ENCODE results near the gene SCUBE2. TPM values are rescaled to one million over a fixed set of nuclear protein-coding genes. Genes with fewer than 3 reads are reported as not detected.

SCUBE2 gene
- total RNA-seq, 1 experiment from 2014 or later: 1.9 TPM

- DNase-seq (ENCODE audit: low spot score): no peak
- POLR2A ChIA-PET: no interaction called here
- H3K4me3 Mint-ChIP-seq: no peak overlapping the region
- H3K27ac Mint-ChIP-seq: no peak overlapping the region
- TF ChIP-seq GTF2I (CRISPR knock-in tag; conservative IDR thresholded peaks at IDR 0.05): no peak
- no peak for TF ChIP-seq ZNF317 (CRISPR knock-in tag; IDR thresholded peaks at IDR 0.05; ENCODE audit: borderline replicate concordance, low read depth)
- TF ChIP-seq ZNF416 (CRISPR knock-in tag; IDR thresholded peaks at IDR 0.05): no peak
- no peak for TF ChIP-seq AR (CRISPR knock-in tag; IDR thresholded peaks at IDR 0.05)
- TF ChIP-seq CBFB (CRISPR knock-in tag; IDR thresholded peaks at IDR 0.05; ENCODE audit: low read depth): no peak
- TF ChIP-seq ELF4 (CRISPR knock-in tag; IDR thresholded peaks at IDR 0.05; ENCODE audit: low read depth): no peak
- no peak for TF ChIP-seq ZNF263 (CRISPR knock-in tag; IDR thresholded peaks at IDR 0.05; ENCODE audit: low read depth)
- TF ChIP-seq TP53 (CRISPR knock-in tag; IDR thresholded peaks at IDR 0.05): no peak
- no peak for TF ChIP-seq SMAD4 (CRISPR knock-in tag; IDR thresholded peaks at IDR 0.05)
- TF ChIP-seq E2F5 (CRISPR knock-in tag; IDR thresholded peaks at IDR 0.05): no peak
- no peak for TF ChIP-seq OVOL2 (CRISPR knock-in tag; IDR thresholded peaks at IDR 0.05; ENCODE audit: borderline replicate concordance)
- TF ChIP-seq NR2C2 (CRISPR knock-in tag; IDR thresholded peaks at IDR 0.05): no peak
- no peak for TF ChIP-seq ZNF281 (CRISPR knock-in tag; IDR thresholded peaks at IDR 0.05)
- TF ChIP-seq ERG (CRISPR knock-in tag; IDR thresholded peaks at IDR 0.05): no peak
- no peak for TF ChIP-seq ZNF512 (CRISPR knock-in tag; IDR thresholded peaks at IDR 0.05; ENCODE audit: borderline replicate concordance)
- no peak for TF ChIP-seq CTCF (IDR thresholded peaks at IDR 0.05)
- no peak for TF ChIP-seq E2F4 (CRISPR knock-in tag; IDR thresholded peaks at IDR 0.05; ENCODE audit: borderline replicate concordance, low read depth)
- TF ChIP-seq ATF3 (CRISPR knock-in tag; conservative IDR thresholded peaks at IDR 0.05): no peak
- no peak for TF ChIP-seq ZMAT4 (CRISPR knock-in tag; IDR thresholded peaks at IDR 0.05)
- TF ChIP-seq STAT6 (CRISPR knock-in tag; conservative IDR thresholded peaks at IDR 0.05; ENCODE audit: low read depth): no peak
- CTCF ChIA-PET: interaction anchor here (0.9 to 2.4 kb wide), 5 partner anchors 26 to 162 kb away, joined by 3 to 10 read pairs (median 6); no protein-coding TSS in a partner anchor
- no peaks in the 10 kb centered on the region; the same call in 1 of the 2 replicates for H3K27me3 Mint-ChIP-seq (ENCODE audit: low read depth)
- no peak for ATAC-seq
- H3K36me3 Mint-ChIP-seq: no peaks in the 10 kb centered on the region
- H3K9me3 Mint-ChIP-seq: no peaks in the 10 kb centered on the region
- H3K4me1 Mint-ChIP-seq: peaks cover 23% of the 10 kb centered on the region
Observed at GRCh38 chr11:9069862-9070470, 21.4 kb downstream of the SCUBE2 start.

All from WTC11 (cell line).